ENCODE data around the gene AP3M1.
"Not testable (repeated sequence)": the region's sequence is repeated elsewhere in the genome, so short reads cannot be mapped to it uniquely, and the experiment has no call there.

The AP3M1 gene

DNA sequence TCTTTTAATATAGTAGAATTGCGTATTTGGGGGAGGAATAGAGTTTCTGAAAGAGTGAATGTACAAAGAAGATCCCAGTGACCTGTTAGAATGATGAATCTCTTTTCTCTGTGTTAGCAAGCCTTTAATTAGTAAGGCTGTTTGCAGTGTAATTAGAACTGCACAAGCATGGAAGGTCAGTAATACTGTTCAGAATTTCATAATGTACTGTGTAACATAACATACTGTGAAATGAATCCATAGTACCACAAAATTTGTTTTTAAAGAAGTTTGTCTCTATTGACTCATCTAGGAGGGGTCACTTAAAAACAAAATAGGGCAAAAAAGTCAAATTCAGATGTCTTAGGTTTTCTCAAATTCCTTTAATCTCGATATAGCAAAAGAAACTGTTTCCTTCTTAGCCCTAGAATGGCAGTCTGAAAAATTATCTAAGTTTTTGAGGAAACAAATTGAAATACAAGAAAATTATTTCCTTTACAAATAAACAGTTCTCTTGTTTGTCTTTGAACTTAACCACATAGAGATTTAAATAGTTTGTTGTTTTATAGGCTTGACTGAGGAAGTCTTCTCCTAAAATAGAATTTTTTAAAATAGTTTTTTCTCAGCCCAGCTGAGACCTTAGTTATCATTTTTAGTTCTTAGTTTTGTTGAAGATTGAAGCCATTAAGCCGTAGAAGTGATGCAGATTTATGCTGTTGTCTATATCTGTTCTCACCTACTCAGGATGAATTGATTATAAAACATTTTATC lies 12.9 kb upstream of the AP3M1 start:
- DNase-seq (ENCODE audit: low spot score), result no peak

DNA sequence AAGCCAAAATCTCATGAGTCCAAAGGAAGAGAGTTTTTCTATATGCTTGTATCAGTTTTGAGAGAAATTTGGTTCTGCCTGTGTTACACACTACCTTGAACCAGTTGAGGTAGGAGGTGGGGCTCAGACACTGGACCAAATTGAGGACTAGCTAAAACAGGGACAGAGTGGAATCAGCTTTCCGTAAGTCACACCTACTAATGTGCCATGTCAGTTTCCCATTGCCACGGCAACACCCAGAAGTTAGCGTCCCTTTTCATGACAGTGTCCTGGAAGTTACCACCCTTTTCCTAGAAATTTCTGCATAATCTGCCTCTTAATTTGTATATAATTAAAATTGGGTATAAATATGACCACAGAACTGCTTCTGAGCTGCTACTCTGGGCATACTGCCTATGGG lies 9.4 kb upstream of the AP3M1 start:
- DNase-seq (ENCODE audit: low spot score), result no peak

DNA sequence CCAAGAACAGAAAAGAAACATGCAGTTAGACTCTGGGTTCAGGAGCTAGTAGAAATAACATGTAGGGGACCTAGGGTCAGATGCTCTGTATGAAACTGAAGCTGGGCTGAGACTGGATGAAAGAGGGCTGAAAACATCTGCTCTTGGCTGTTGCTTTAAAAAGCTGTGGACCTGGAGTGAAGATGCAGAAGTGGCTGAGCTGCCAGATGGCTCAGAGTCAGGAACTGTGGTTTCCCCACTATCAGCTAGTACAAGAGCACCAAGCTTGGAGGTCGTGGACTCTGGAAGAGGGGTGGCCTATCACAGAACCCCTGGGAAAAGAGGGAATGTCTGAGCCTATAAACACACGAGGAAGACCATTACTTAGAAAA lies 6.3 kb upstream of the AP3M1 start:
- DNase-seq (ENCODE audit: low spot score), result peak; percentile 16

- no peak for DNase-seq (ENCODE audit: low spot score)
Observed at GRCh38 chr10:74153676-74154075, 3.0 kb upstream of the AP3M1 start.

DNA sequence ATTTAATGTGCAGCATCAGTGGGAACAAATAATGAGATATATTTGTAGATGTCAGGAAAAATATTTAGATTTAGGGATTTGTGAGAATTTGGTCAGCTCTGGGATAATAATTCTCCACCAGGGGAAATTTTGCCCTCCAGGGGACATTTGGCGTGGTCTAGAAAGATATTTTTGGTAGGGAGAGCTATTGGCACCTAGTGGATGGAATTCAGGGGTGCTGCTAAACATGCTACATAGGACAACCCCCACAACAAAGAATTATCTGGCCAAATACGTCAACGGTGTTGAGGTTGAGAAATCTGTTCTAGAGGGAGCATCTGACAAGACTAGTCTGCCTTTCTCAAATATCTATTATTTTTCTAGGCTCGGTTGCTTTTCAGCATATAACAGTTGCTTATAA lies 2.5 kb upstream of the AP3M1 start:
- DNase-seq (ENCODE audit: low spot score), result peak; percentile 50

DNA sequence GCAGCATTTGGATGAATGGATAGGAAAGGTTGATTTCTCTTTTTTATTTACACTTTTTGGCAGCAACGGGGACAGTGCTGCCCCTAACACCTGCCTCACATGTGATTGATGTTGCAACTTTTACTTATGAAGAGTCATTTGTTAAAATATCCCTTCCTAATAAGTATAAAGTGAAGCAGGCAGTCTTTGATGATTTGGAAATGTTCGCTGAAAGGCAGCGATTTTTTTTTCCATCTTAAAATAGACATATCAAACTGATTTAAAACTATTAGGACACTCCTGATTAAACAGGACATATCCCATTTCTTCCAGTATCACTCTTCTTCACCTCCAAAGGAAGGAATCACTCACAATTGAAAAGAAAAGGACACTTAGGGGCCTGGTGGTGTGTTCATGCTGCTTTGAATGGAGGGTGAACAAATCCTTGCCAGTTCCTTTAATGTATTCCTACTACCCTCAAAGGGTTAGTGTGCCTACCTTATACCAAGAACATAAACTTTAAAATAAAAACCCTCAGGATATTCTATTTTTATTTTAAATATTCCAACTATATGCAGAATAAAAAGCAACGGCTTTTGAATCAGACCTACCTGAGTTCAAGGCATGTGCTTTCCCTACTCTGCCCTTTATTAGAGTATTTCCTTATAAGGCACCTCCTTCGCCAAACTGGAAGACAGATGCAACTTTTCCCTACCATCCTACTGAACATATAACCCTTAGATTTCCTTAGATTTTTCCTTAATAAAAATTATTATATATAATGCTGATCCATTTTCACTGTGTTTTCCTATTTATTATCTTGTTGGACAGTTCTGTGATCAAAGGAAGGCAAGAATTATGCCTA lies 1.5 kb upstream of the AP3M1 start:
- no peak for DNase-seq (ENCODE audit: low spot score)

DNA sequence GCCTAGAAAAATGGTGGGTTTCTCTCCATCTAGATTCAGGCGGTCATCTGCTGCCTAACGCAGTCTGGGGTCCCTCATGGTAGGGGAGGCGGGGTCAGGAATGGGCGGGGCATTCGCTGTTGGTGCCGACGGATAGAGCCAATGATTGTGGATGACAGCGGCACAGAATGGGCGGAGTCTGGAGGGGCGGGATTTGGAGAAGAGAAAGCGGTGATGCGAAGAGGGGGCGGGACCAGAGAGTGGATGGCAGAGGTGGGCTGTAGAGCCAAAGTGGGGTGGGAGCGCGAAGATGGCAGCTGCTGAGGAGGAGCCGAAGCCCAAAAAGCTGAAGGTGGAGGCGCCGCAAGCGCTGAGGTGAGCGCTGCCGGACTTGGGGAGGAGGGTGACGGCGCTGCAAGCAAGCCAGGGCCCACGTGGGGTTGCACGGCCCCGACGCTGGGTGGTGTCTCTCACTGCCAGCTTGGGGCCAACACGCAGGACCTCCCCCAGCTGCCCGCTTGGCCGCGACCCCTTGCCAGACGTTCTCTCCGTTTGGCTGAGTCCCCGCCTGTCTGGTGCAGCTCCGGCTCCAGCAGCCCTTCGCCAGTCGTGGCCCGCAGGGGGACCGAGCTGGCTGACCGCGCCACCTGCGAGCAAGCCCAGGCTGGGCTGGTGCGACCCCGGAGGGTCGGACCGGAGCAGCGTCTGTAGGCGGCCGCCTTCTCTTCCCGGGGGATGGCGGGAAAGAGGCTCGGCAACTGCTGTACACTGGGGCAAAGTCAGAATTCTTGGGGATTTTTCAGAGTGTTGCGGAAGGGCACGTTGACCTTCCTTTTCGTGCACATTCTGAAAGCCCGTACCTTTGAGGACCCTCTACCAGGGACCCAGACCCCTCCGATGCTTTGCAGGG lies 606 bp upstream of the AP3M1 start, which contains the start of gene ADK:
Gene ADK (plus strand): TSS at position 232 of the 889 bp plus-strand sequence. CDS start 58 bp downstream, at position 290.
- DNase-seq (ENCODE audit: low spot score), result peak; percentile 98

DNA sequence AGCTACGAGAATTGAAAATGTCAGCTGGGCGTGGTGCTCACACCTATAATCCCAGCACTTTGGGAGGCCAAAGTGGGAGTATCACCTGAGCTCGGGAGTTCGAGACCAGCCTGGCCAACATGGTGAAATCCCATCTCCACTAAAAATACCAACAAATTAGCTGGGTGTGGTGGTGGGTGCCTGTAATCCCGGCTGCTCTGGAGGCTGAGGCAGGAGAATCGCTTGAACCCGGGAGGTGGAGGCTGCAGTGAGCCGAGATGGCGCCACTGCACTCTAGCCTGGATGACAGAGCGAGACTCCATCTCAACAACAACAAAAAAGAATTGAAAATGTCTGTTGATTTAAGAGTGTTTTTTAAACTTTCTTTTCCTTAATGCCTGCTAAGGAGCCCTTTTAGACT lies 3.6 kb downstream of the AP3M1 start:
- DNase-seq (ENCODE audit: low spot score), result not testable (repeated sequence)

- peak; percentile 71 for DNase-seq (ENCODE audit: low spot score)
Observed at GRCh38 chr10:74145133-74145532, 5.5 kb downstream of the AP3M1 start.

DNA sequence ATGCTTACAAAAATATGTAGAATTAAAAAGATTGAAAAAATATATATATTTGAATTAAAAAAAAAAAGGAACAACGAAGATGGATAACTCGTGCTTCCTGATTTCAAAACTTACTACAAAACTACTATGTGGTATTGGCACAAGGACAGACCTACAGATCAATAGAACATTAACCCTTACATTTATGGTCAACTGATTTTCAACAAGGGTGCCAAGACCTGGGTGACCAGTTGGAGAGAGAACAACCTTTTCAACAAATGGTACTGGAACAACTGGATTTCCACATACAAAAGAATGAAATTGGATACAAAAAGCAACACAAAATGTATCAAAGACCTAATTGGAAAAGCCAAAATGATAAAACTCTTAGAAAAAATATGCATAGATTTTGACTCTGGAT lies 10.1 kb downstream of the AP3M1 start:
- no peak for DNase-seq (ENCODE audit: low spot score)

- no peak for DNase-seq (ENCODE audit: low spot score)
Observed at GRCh38 chr10:74139981-74140380, 10.6 kb downstream of the AP3M1 start.

DNA sequence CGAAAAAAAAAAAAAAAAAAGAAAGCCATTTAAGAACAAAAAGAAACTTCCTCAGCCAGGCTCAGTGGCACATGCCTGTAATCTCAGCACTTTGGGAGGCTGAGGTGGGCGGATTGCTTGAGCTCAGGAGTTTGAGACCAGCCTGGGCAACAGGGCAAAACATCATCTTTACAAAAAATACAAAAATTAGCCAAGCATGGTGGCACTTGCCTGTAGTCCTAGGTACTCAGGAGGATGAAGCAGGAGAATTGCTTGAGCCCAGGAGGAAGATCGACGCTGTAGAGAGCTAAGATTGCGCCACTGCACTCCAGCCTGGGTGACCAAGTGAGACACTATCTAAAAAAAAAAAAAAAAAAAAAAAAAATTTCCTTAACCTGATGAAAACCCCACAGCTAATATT lies 12.0 kb downstream of the AP3M1 start:
- not testable (repeated sequence) for DNase-seq (ENCODE audit: low spot score)

- DNase-seq (ENCODE audit: low spot score), result no peak
Observed at GRCh38 chr10:74137992-74138391, 12.6 kb downstream of the AP3M1 start.

DNA sequence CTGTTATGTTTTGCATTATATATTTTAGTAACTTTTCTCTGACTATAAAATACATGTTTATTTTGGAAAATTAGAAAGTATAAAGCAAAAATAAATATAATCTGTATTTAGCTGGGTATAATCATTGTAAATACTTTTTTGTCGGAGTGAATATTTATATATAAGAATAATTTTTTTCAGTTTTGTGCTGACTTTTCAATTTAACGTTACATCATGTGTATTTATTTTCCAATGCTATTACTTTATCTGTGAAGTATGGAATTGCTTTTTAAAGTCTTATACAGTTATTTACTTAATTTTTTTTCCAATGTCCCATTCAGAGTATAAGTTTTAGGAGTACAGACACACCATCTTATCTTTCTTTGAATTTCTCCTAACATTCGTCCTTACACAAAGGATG lies 15.2 kb downstream of the AP3M1 start:
- no peak for DNase-seq (ENCODE audit: low spot score)

DNA sequence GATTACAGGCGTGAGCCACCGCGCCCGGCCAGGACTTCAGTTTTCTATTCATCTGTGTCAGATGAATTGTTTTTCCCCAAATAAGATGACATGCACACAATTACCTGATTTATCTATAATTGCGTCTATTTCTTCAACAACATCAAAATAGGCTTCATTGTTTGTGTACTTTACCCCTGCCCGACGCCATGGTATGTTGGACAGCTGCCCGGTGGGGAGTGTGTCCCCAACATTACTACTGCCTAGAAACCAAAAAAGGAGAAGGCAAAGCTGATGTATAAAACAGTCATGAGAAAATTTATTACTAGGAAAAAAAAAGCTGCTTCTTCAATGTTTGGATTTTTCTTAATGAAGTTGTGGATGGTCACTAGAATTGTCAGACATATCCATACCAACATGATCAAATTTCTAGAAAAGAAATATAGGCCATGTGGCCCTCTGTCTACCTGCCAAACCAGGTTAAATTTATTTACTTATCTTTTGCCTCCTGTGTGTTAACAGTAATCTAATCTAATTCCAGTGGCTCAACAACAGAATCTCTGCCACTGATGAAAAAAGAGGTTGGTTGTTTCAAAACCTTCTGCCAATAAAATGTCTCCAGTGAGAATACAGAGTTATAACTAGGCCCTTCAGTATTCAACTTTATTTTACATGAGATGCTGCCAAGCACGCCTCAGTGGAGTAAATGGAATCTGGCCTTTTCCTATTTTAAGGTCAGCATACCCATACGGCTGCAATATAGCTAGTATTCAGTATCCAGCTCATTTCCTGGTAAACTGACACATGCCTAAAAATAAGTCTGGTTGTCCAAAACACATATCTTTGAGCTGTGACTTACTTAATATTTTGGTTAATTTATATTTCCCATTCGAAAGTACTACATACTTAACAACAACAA lies 16.5 kb downstream of the AP3M1 start:
- no peak for DNase-seq (ENCODE audit: low spot score)

GRCh38 chr10:74123081-74123480 lies 27.5 kb downstream of the AP3M1 start:
- DNase-seq (ENCODE audit: low spot score), result no peak

DNA sequence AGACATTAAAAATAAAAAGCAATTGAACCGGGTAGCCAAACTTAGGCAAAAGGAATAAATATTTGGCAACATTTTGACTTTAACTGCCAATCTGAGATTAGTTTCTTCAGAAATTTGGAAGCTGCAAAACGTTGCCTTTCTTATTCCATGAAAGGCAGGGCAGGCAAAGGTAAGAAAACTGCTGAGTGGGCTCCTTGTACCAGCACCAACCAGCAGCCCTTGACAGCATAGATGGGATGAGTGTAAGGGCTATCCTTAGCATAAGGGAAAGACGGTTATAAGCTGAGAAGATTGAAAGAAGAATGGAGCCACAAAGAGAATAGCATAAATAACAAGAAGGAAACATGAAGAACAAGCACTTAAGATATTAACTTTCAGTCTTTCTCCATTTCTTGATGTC lies 28.6 kb downstream of the AP3M1 start:
- DNase-seq (ENCODE audit: low spot score), result no peak

- DNase-seq (ENCODE audit: low spot score), result no peak
Observed at GRCh38 chr10:74121368-74121767, 29.3 kb downstream of the AP3M1 start.

- DNase-seq (ENCODE audit: low spot score), result no peak
Observed at GRCh38 chr10:74120911-74121310, 29.7 kb downstream of the AP3M1 start.

DNA sequence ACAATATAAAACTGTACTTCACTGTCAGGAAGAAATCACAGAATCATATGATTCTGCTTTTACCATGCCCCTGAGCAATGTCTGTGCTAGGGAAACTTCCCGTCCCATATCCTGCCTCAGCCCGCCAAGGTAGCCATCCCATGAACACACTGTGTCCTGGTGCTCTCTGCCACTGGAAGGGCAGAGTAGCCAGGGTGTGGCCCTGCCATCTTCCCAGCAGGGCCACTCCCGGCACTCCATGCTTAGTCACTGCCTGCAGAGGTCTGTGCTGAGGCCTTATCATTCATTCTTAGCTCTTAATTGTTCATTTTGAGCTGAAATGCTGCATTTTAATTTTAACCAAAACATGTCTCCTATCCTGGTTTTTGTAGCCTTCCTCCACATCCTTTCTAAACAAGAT lies 31.8 kb downstream of the AP3M1 start:
- DNase-seq (ENCODE audit: low spot score), result peak; percentile 12

DNA sequence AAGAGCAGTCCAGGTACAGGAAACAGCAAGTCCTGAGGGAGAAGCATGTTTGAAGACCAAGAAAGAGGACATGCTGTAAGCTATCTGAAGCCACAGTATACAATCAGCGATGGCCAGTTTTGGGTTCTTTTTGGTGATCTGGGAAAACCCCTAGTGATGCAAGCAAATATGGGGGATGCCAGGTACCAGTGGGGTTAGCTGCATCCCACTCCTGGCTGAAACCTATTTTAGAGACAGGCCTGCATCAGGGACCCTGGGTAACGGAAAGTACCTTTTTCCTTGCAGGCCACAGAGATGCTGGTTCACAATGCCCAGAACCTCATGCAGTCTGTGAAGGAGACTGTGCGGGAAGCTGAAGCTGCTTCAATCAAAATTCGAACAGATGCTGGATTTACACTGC lies 32.9 kb downstream of the AP3M1 start:
- DNase-seq (ENCODE audit: low spot score), result no peak

Data from AG08396 (cell line).